GM23248 (cell line): ENCODE measurements around the gene CSRP1. TPM values are rescaled to one million over a fixed set of nuclear protein-coding genes. Genes with fewer than 3 reads are reported as not detected.

Experiments
- DNase-seq: peaks from one replicate; pipeline ENCODE4 v3.0.0-alpha.2; 2015
- H2AFZ ChIP-seq: fragments of 200-600 bp; sonication (generic); 2 replicates; pipeline ENCODE4 v1.6.1; 2016; ENCODE audit warnings: antibody characterized with exemption
- H3F3A ChIP-seq: fragments of 200-600 bp; sonication (generic); 2 replicates; pipeline ENCODE4 v1.6.1; 2016; ENCODE audit warnings: mild to moderate bottlenecking, antibody characterized with exemption, mixed run types; ENCODE audit not compliant: insufficient read depth
- H3K27ac ChIP-seq: fragments of 200-600 bp; sonication (generic); 2 replicates; pipeline ENCODE4 v1.5.1; 2016; ENCODE audit warnings: mild to moderate bottlenecking
- H3K27me3 ChIP-seq: fragments of 200-600 bp; sonication (generic); replicated peaks from 2 replicates; pipeline ENCODE4 v1.6.1; 2016; ENCODE audit warnings: mild to moderate bottlenecking; ENCODE audit not compliant: insufficient read depth
- H3K36me3 ChIP-seq: fragments of 200-600 bp; sonication (generic); 2 replicates; pipeline ENCODE4 v1.6.1; 2016; ENCODE audit warnings: low read depth, mild to moderate bottlenecking
- H3K4me1 ChIP-seq: fragments of 200-600 bp; sonication (generic); 2 replicates; pipeline ENCODE4 v1.6.1; 2016; ENCODE audit warnings: mild to moderate bottlenecking; ENCODE audit not compliant: insufficient read depth
- H3K4me2 ChIP-seq: fragments of 200-600 bp; sonication (generic); one replicate; pipeline ENCODE4 v1.6.1; 2016; ENCODE audit warnings: mild to moderate bottlenecking; ENCODE audit not compliant: unreplicated experiment
- H3K4me3 ChIP-seq: fragments of 200-600 bp; sonication (generic); 2 replicates; pipeline ENCODE4 v1.5.1; 2016; ENCODE audit warnings: mild to moderate bottlenecking
- H3K79me2 ChIP-seq: fragments of 200-600 bp; sonication (generic); 2 replicates; pipeline ENCODE4 v1.6.1; 2016; ENCODE audit warnings: mild to moderate bottlenecking; ENCODE audit not compliant: insufficient read depth
- H3K9ac ChIP-seq: fragments of 200-600 bp; sonication (generic); 2 replicates; pipeline ENCODE4 v1.6.1; 2016; ENCODE audit warnings: mild to moderate bottlenecking
- H3K9me2 ChIP-seq: fragments of 200-600 bp; sonication (generic); 2 replicates; pipeline ENCODE4 v1.6.1; 2016; ENCODE audit warnings: mixed run types, mild to moderate bottlenecking, moderate library complexity; ENCODE audit not compliant: insufficient read depth
- H3K9me3 ChIP-seq: fragments of 200-600 bp; sonication (generic); one replicate; pipeline ENCODE4 v1.6.1; 2017; ENCODE audit warnings: low read depth
- H4K20me1 ChIP-seq: fragments of 200-600 bp; sonication (generic); 2 replicates; pipeline ENCODE4 v1.6.0; 2016; ENCODE audit not compliant: insufficient read depth
- EZH2 ChIP-seq: fragments of 200-600 bp; sonication (generic); IDR thresholded peaks from 2 replicates; pipeline ENCODE4 v1.6.1; 2018; ENCODE audit warnings: antibody characterized with exemption, mild to moderate bottlenecking; ENCODE audit not compliant: insufficient read depth, poor library complexity, severe bottlenecking
- EZH2phosphoT487 ChIP-seq: fragments of 200-600 bp; sonication (generic); IDR thresholded peaks from 2 replicates; pipeline ENCODE4 v1.6.1; 2018; ENCODE audit warnings: antibody characterized with exemption, moderate library complexity, mild to moderate bottlenecking, low read depth; ENCODE audit not compliant: insufficient read depth
- WGBS, 2 experiments: methylation state at CpG; one replicate each; pipeline ENCODE4 v1.1.6; 2015 to 2017; ENCODE audit warnings: low lambda C conversion rate in 2 of 2, low coverage in 1 of 2; ENCODE audit errors: missing lambda C conversion rate in 2 of 2; 5-methylcytosine and 5-hydroxymethylcytosine counted together
- in situ Hi-C: fragments of 300-500 bp; cut with MboI; formaldehyde crosslinking; loops from 2 replicates; pipeline ENCODE4 v1.15.0; 2020
- polyA plus RNA-seq: library from polyadenylated mRNA; unstranded; fragments of >200 nt; fragmentation: Nextera tagmentation; extraction: Ambion mirVana; gene quantifications from 2 replicates; pipeline ENCODE4 v1.2.1, GENCODE V29; 2016
- total RNA-seq: library from RNA; depleted of rRNA; stranded (reverse); fragments of >200 nt; shearing (Covaris generic); gene quantifications from 2 replicates; pipeline ENCODE4 v1.2.3, GENCODE V29; 2014

The CSRP1 gene
- total and polyA plus RNA-seq, 2 experiments from 2014 or later, result 510 to 1,160 TPM

GRCh38 chr1:201452866-201453265, 54.1 kb downstream of the CSRP1 start:
- peaks cover 65% of the 10 kb centered on the region for H3K4me1 ChIP-seq
- no peaks in the 10 kb centered on the region for H3K27me3 ChIP-seq
- H3K9me3 ChIP-seq, result no peaks in the 10 kb centered on the region
- H4K20me1 ChIP-seq, result no peaks in the 10 kb centered on the region
- H3K9ac ChIP-seq, result no peak overlapping the region
- H3K79me2 ChIP-seq, result no peaks in the 10 kb centered on the region
- no peak overlapping the region for H3K4me3 ChIP-seq
- no peak overlapping the region for H3K4me2 ChIP-seq
- TF ChIP-seq EZH2phosphoT487, result no peak
- no peak for TF ChIP-seq EZH2
- no peaks in the 10 kb centered on the region for H3K36me3 ChIP-seq
- no peak overlapping the region for H2AFZ ChIP-seq
- H3F3A ChIP-seq, result peaks cover 32% of the 10 kb centered on the region
- no peaks in the 10 kb centered on the region for H3K9me2 ChIP-seq
- in situ Hi-C loops, result no loop called here
- DNase-seq, result no peak
- 79 to 85% methylated on average over 4 of the region's 4 CpGs for WGBS, 2 experiments
- peak overlapping the region; percentile 69; the same call in 1 of the 2 replicates for H3K27ac ChIP-seq

- in situ Hi-C loops, result no loop called here
- peaks cover 52% of the 10 kb centered on the region for H3K4me1 ChIP-seq
- WGBS, 2 experiments, result 12 to 14% methylated on average over 9 to 12 of the region's 12 CpGs
- no peaks in the 10 kb centered on the region for H4K20me1 ChIP-seq
- H3K27ac ChIP-seq, result peak overlapping the region; percentile 95
- H3K9me2 ChIP-seq, result no peaks in the 10 kb centered on the region
- H2AFZ ChIP-seq, result peak overlapping the region; percentile 54
- TF ChIP-seq EZH2phosphoT487 (no peak), EZH2 (no peak)
- H3K4me2 ChIP-seq, result peak overlapping the region; percentile 72
- no peaks in the 10 kb centered on the region for H3K36me3 ChIP-seq
- H3K9ac ChIP-seq, result peak overlapping the region; percentile 80
- peaks cover 14% of the 10 kb centered on the region for H3F3A ChIP-seq
- H3K27me3 ChIP-seq, result no peaks in the 10 kb centered on the region
- H3K79me2 ChIP-seq, result no peaks in the 10 kb centered on the region
- H3K9me3 ChIP-seq, result no peaks in the 10 kb centered on the region
- peak; percentile 96 for DNase-seq
- H3K4me3 ChIP-seq, result peak overlapping the region; percentile 20; the same call in 1 of the 2 replicates
Measured at GRCh38 chr1:201450721-201451291, 56.1 kb downstream of the CSRP1 start.

DNA sequence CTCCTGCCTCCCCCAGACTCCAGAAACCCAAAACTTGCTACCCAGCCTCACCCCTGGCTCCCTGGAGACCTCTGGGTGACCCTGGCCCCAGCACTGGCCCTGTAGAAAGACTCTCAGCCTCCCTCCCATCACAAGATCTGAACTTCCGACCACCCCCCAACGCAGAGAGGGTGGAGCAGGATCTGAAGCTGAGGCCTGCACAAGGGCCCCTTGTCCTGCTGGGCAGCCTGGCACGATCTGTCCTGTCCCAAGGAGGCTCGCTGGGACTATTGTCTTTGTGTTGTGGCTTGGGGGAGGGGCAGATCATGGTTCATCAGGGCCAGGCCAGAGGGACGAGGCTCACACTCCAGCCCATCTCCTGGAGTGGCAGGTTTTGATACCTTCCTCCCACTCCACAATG, 57.9 kb downstream of the CSRP1 start:
- Histone ChIP-seq H3K4me1 (peaks cover 37% of the 10 kb centered on the region), H3K9me3 (no peaks in the 10 kb centered on the region), H3K79me2 (no peaks in the 10 kb centered on the region), H3K36me3 (no peaks in the 10 kb centered on the region), H3F3A (peaks cover 9% of the 10 kb centered on the region; the same call in 1 of the 2 replicates), H3K4me3 (no peak overlapping the region), H3K9ac (no peak overlapping the region), H3K4me2 (no peak overlapping the region), H3K27me3 (no peaks in the 10 kb centered on the region), H4K20me1 (no peaks in the 10 kb centered on the region), H3K27ac (no peak overlapping the region), H2AFZ (0 out of 2 replicates have a peak overlapping the region, but pooled peaks have one; percentile 39), H3K9me2 (no peaks in the 10 kb centered on the region)
- DNase-seq, result no peak
- in situ Hi-C loops, result no loop called here
- 81% methylated on average over 5 of the region's 5 CpGs for WGBS, 2 experiments
- TF ChIP-seq EZH2phosphoT487 (no peak), EZH2 (no peak)

- peak overlapping the region; percentile 39 for H2AFZ ChIP-seq
- WGBS, 2 experiments, result 38 to 40% methylated on average over 20 of the region's 20 CpGs
- peak; percentile 82 for DNase-seq
- H3K4me2 ChIP-seq, result no peak overlapping the region
- TF ChIP-seq EZH2, result no peak
- TF ChIP-seq EZH2phosphoT487, result no peak
- no peaks in the 10 kb centered on the region for H3K27me3 ChIP-seq
- no peaks in the 10 kb centered on the region for H3K9me2 ChIP-seq
- in situ Hi-C loops, result no loop called here
- H3K9ac ChIP-seq, result 0 out of 2 replicates have a peak overlapping the region, but pooled peaks have one; percentile 28
- no peaks in the 10 kb centered on the region for H3K9me3 ChIP-seq
- no peak overlapping the region for H3K4me3 ChIP-seq
- no peaks in the 10 kb centered on the region for H4K20me1 ChIP-seq
- H3K36me3 ChIP-seq, result no peaks in the 10 kb centered on the region
- H3F3A ChIP-seq, result peaks cover 9% of the 10 kb centered on the region; the same call in 1 of the 2 replicates
- H3K79me2 ChIP-seq, result no peaks in the 10 kb centered on the region
- H3K4me1 ChIP-seq, result peaks cover 33% of the 10 kb centered on the region
- no peak overlapping the region for H3K27ac ChIP-seq
Measured at GRCh38 chr1:201447903-201448871, 58.7 kb downstream of the CSRP1 start.
